Measurements from ENCODE around the gene SPTBN5.

The SPTBN5 gene

GRCh38 chr15:41883484-41883825, 10.4 kb downstream of the SPTBN5 start:
- DNase-seq (ENCODE audit: low read depth), result no peak

GRCh38 chr15:41882689-41883483, 11.0 kb downstream of the SPTBN5 start:
- no peak for DNase-seq (ENCODE audit: low read depth)

DNA sequence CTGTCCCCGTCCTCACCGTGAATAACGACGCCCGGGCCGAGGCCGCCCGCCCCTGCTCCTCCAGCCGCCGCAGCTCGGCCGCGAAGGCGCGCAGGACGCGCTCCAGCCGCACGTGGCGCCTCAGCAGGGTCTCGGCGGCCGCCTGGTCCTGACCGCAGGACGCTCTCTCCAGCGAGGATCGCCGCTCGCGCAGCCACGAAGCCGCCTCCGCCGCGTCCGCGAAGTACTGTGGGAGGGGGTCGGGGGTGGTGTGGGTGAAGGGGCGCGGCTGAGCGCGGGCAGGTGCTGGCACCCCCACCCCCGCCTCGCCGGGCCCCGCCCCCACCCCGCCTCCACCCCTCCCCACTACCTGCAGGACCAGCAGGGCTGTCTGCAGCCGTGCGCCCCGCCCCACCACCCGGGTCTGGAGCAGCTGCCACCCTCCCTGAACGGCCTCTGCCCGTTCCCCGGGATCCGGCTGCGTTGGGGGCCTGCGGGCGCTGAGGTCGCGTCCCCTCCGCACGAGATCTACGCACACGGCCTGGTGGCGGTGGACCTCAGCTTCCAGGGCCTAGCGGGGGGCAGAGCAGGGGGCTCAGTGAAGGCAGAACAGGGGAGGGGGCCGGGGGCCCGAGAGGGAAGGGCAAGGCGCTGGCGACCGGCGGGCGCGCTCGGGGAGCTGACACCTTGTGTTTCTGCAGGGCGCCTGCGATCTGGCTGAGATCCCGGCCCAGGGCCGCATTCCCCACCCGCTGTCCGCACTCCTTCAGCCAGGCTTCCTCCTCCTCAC, 11.7 kb downstream of the SPTBN5 start:
- DNase-seq (ENCODE audit: low read depth), result no peak

- DNase-seq (ENCODE audit: low read depth), result no peak
Measured at GRCh38 chr15:41881550-41881919, 12.3 kb downstream of the SPTBN5 start.

DNA sequence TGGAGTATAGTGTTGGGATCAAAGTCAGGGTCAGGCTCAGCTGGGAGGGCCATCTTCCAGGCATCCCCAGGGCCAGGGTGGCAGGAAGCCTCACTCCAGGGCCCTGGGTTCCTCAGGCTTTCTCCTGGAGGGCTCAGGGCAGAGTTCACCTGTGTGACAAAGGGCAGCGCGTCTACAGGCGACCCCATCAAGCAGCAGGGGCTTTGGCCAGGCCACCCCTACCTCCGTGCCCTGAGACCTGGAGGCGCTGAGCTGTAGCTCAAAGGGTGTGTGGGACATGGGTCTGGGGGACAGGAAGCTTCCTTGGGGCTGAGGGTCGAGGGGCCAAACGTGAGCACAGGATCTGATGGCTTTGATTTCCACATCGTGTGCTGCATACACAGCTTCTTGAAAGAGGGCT, 12.8 kb downstream of the SPTBN5 start:
- no peak for DNase-seq (ENCODE audit: low read depth)

- no peak for DNase-seq (ENCODE audit: low read depth)
Measured at GRCh38 chr15:41880156-41880877, 13.5 kb downstream of the SPTBN5 start.

- DNase-seq (ENCODE audit: low read depth), result no peak
Measured at GRCh38 chr15:41879321-41879845, 14.5 kb downstream of the SPTBN5 start.

- DNase-seq (ENCODE audit: low read depth), result no peak
Measured at GRCh38 chr15:41878355-41878699, 15.5 kb downstream of the SPTBN5 start.

DNA sequence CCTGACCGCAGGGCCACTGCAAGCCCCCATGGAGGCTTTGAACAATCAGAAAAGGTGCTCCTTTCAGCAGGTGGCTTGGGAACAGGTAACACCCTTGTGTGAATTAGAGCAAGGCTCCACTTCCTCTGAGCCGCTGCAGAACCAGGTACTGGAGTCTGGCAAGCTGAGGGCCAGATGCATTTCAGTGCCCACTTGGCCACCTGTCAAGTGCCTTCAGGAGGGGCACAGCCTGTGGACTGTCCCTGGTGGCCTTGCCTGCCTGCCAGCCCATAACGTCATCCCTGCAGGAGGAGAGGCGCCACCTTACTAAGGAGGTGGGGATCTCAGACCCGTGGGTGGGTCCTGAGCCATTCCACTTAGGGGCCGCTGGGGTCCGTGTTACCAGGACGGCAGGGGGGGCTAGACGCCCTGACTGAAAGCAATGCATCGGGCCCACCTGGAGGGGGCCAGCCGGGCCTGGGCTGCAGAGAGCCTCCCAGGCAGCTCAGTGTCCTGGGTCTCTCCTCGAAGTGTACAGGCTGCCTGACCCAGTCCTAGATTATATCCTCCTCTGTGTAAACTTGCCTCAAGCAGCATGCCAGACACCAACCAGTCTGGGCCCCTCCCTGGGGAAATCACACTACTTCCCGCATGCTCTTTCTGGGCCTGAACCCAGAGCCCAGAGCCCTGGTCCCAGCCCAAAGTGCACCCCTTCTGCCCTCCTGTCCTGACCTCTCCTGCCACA, 16.1 kb downstream of the SPTBN5 start:
- no peak for DNase-seq (ENCODE audit: low read depth)

DNA sequence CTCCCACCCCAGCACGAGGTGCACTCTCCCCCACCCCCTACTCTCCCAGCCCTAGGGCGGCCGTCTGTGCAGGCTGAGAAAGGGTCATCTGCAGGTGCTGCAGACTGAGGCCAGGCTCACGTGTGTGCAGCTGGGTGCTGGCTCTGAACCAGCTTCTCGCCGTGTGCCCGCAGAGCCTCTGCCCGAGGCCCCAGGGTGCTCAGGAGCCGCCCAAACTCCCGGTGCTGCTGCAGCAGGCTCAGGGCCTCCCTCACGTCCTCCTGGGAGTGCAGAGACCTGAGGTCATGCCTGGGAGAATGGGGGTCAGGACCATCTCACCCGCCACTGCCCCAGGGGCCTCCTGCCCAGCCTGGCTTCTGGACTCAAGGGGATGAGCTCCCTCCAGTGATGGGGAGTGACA, 17.2 kb downstream of the SPTBN5 start:
- DNase-seq (ENCODE audit: low read depth), result no peak

DNA sequence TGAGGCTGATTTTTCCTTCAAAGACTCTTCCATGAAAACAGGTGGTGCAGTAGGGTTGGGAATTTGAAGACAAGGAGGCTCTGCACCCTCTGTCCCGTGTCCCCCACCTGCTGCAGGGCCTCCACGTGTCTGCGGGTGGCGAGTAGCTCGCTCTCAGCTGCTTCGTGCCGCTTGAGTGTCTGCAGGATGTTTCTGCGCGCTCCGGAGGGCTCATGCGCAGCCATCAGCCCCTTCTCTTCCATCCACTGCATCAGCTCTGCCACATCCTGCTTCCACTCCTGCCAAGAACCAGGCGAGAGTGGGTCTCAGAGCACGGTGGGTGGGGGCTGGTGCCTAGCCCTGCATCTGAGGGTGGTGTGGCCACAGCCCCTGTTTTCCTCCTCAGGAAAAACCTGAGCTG, 17.8 kb downstream of the SPTBN5 start:
- DNase-seq (ENCODE audit: low read depth), result no peak

- DNase-seq (ENCODE audit: low read depth), result no peak
Measured at GRCh38 chr15:41874736-41875135, 19.1 kb downstream of the SPTBN5 start.

DNA sequence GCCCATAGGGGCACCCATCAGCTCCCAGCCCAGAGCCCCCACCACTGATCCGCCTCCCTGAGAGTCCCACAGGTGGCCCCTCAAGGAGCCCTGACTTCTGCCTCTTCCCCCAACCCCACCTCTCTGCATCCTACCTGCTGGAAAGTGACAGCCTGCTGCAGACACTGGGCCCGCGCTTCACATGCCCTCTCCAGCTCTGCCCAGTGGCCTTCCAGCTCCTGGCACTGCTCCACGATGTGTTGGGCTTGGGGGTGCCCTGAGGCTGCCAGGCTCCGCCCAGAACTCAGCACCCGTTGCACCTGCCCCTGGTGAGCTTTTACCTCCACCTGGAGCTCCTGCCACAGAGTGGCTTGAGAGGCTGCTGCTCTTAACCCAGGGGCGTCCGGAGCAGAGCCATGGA, 20.1 kb downstream of the SPTBN5 start:
- DNase-seq (ENCODE audit: low read depth), result no peak

- DNase-seq (ENCODE audit: low read depth), result no peak
Measured at GRCh38 chr15:41872166-41872747, 21.6 kb downstream of the SPTBN5 start.

DNA sequence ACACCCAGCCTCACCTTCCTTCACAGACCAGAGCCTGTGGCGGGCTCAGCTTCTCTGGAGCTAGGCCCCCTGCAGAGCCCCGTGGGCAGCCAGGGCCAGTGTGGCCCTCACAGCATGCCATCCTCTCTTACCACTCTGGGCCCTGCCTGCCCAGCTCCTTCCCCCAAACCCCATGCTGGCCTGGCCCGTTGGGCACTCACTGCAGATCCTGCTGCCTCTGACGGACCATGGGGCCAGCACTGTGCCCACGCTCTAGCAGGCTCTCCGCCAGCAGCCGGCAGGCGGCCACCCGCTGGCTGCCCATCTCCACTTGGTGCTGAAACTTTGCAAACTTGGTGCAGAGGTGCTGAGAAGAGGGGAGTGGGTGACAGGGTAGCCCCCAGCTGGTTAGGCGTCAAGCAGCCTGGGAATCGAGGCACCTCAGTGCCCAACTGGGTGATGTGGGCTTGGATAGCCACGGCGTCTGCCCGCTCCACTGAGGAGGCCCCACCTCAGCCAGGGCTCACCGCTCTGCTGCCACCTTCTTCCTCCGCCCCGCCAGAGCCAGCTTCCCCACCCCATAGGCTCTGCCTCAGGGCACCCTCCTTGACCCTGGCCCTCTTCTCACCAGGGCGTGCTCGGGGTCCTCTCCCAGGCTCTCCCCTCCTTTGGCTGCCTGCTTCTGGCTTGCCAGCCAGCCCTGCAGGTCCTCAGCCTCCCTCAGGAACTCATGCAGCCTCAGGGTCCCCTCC, 22.5 kb downstream of the SPTBN5 start:
- DNase-seq (ENCODE audit: low read depth), result no peak

- peak; percentile 41 for DNase-seq (ENCODE audit: low read depth)
Measured at GRCh38 chr15:41870689-41871081, 23.2 kb downstream of the SPTBN5 start.

DNA sequence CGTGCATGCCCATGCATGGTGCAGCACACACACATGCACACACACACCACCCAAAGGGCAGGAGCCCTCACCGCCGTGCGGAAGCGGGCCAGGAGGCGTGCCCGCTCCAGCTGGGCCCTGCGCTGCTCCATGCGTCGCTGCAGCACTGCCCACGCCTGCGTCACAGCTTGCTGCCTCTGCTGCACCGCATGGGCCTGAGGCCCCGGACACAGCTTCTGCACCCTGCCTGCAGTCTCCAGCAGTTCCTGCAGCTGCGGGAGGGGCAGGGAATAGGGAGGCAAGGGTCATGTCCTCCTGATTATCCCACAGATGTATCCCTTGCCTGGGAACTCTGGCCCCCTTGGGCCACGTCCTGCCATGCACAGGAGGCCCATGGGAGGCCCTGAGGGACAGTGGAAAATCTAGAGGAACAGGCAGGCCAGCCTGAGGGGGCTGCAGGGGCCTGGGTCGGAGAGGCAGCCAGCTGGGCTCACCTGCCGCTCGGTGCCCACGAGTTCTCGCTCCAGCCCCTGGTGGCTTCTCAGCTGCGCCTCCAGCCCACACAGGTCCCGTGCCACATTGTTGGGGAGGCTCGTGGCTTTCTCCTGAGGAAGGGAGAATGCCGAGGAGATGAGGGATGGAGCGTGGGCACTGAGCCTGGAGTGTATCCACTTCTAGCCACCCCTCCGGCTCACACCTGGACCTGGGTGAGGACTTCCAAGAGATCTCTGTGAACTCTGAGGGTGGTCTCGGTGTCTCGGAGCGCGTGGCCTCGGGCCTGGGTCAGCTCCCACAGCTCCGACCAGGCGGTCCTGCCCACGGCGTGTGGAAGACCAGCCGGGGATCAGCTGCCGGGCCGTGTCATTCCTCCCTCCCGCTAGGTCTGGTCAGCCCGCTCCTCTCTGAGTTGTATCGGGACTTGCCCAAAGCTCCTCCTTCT, 23.8 kb downstream of the SPTBN5 start:
- DNase-seq (ENCODE audit: low read depth), result no peak

GRCh38 chr15:41868321-41868720, 25.5 kb downstream of the SPTBN5 start:
- DNase-seq (ENCODE audit: low read depth), result no peak

GRCh38 chr15:41866872-41867579, 26.8 kb downstream of the SPTBN5 start:
- no peak for DNase-seq (ENCODE audit: low read depth)
